HepG2 (cell line): ENCODE measurements around the gene SMTN. TPM values are rescaled to one million over a fixed set of nuclear protein-coding genes. Genes with fewer than 3 reads are reported as not detected.
A peak's percentile ranks its signal among the peaks of the same experiment; 100 is the strongest.

ENCODE experiments used
- AKAP8 ChIP-seq: sonication (generic); formaldehyde crosslinking; IDR thresholded peaks from 2 replicates; pipeline ENCODE4 v1.5.1; 2020; ENCODE audit warnings: mild to moderate bottlenecking, missing genetic modification reagents
- BRD4 ChIP-seq: sonication (generic); formaldehyde crosslinking; IDR thresholded peaks from 2 replicates; pipeline ENCODE4 v1.4.0; 2020; ENCODE audit warnings: missing genetic modification reagents
- ERF ChIP-seq: IDR thresholded peaks from 2 replicates; pipeline ENCODE4 v1.6.1; 2018; ENCODE audit warnings: missing biosample characterization, missing genetic modification reagents
- FOXC1 ChIP-seq: sonication (generic); formaldehyde crosslinking; IDR thresholded peaks from 2 replicates; pipeline ENCODE4 v1.8.0; 2022; ENCODE audit warnings: mild to moderate bottlenecking, missing genetic modification reagents, borderline replicate concordance
- FOXK2 ChIP-seq: fragments of 450-650 bp; IDR thresholded peaks from 2 replicates; pipeline ENCODE4 v1.6.1; 2016
- HES4 ChIP-seq: sonication (generic); formaldehyde crosslinking; IDR thresholded peaks from 2 replicates; pipeline ENCODE4 v1.9.0; 2021; ENCODE audit warnings: mild to moderate bottlenecking, missing genetic modification reagents, borderline replicate concordance
- HOXD1 ChIP-seq: sonication (generic); formaldehyde crosslinking; IDR thresholded peaks from 2 replicates; pipeline ENCODE4 v1.5.0; 2020; ENCODE audit warnings: missing genetic modification reagents
- MED1 ChIP-seq: sonication (generic); formaldehyde crosslinking; IDR thresholded peaks from 2 replicates; pipeline ENCODE4 v1.4.0; 2020; ENCODE audit warnings: missing genetic modification reagents
- NCOA2 ChIP-seq: sonication (generic); formaldehyde crosslinking; IDR thresholded peaks from 2 replicates; pipeline ENCODE4 v1.8.0; 2022; ENCODE audit warnings: inconsistent platforms
- PCBP2 ChIP-seq: fragments of 200-400 bp; formaldehyde crosslinking; optimal IDR thresholded peaks from 2 replicates; pipeline ENCODE3; 2018; ENCODE audit warnings: low read length, low read depth; ENCODE audit not compliant: poor library complexity, severe bottlenecking
- POLR2A ChIP-seq, 2 experiments: IDR thresholded peaks; 2 replicates each; pipeline ENCODE4 v1.6.1; 2011; ENCODE audit warnings: low read depth in 2 of 2, low read length in 2 of 2, mild to moderate bottlenecking in 1 of 2, moderate library complexity in 1 of 2; ENCODE audit not compliant: insufficient read depth in 1 of 2
- RFXAP ChIP-seq: sonication (generic); formaldehyde crosslinking; IDR thresholded peaks from 2 replicates; pipeline ENCODE4 v1.4.0; 2020; ENCODE audit warnings: missing genetic modification reagents, borderline replicate concordance
- SATB2 ChIP-seq: sonication (generic); formaldehyde crosslinking; IDR thresholded peaks from 2 replicates; pipeline ENCODE4 v1.5.0; 2020; ENCODE audit warnings: missing genetic modification reagents
- SMARCC2 ChIP-seq: fragments of 450-650 bp; IDR thresholded peaks from 2 replicates; pipeline ENCODE4 v1.6.1; 2017; ENCODE audit warnings: antibody characterized with exemption, mild to moderate bottlenecking
- SP4 ChIP-seq: sonication (generic); formaldehyde crosslinking; IDR thresholded peaks from 2 replicates; pipeline ENCODE4 v1.8.1; 2023; ENCODE audit warnings: mild to moderate bottlenecking, missing genetic modification reagents
- SUZ12 ChIP-seq: fragments of 150-350 bp; IDR thresholded peaks from 2 replicates; pipeline ENCODE4 v1.6.1; 2014; ENCODE audit warnings: low read depth, low read length
- ZBTB42 ChIP-seq: sonication (generic); formaldehyde crosslinking; IDR thresholded peaks from 2 replicates; pipeline ENCODE4 v1.5.0; 2020; ENCODE audit warnings: mild to moderate bottlenecking, missing genetic modification reagents
- ZFP36L2 ChIP-seq: sonication (generic); formaldehyde crosslinking; IDR thresholded peaks from 2 replicates; pipeline ENCODE4 v1.4.0; 2020; ENCODE audit warnings: missing genetic modification reagents
- ZFP62 ChIP-seq: sonication (generic); formaldehyde crosslinking; IDR thresholded peaks from 2 replicates; pipeline ENCODE4 v1.4.0; 2020; ENCODE audit warnings: missing genetic modification reagents
- ZNF33A ChIP-seq: sonication (generic); formaldehyde crosslinking; IDR thresholded peaks from 2 replicates; pipeline ENCODE4 v1.5.1; 2020; ENCODE audit warnings: missing genetic modification reagents, mild to moderate bottlenecking, moderate library complexity, borderline replicate concordance
- ZNF451 ChIP-seq: sonication (generic); formaldehyde crosslinking; IDR thresholded peaks from 2 replicates; pipeline ENCODE4 v1.5.0; 2020; ENCODE audit warnings: mild to moderate bottlenecking, missing genetic modification reagents
- ZNF501 ChIP-seq: sonication (generic); formaldehyde crosslinking; IDR thresholded peaks from 2 replicates; pipeline ENCODE4 v1.5.1; 2020; ENCODE audit warnings: mild to moderate bottlenecking, moderate library complexity, missing genetic modification reagents
- ZNF570 ChIP-seq: sonication (generic); formaldehyde crosslinking; IDR thresholded peaks from 2 replicates; pipeline ENCODE4 v1.4.0; 2020; ENCODE audit warnings: mild to moderate bottlenecking, missing genetic modification reagents, borderline replicate concordance
- ZNF7 ChIP-seq: IDR thresholded peaks from 2 replicates; pipeline ENCODE4 v1.6.1; 2016; ENCODE audit warnings: missing biosample characterization, missing genetic modification reagents
- ZNF780A ChIP-seq: sonication (generic); formaldehyde crosslinking; IDR thresholded peaks from 2 replicates; pipeline ENCODE4 v1.8.0; 2022; ENCODE audit warnings: mild to moderate bottlenecking, missing genetic modification reagents, moderate library complexity
- ZSCAN29 ChIP-seq: sonication (generic); formaldehyde crosslinking; conservative IDR thresholded peaks from 2 replicates; pipeline ENCODE4 v1.4.0; 2020; ENCODE audit warnings: mild to moderate bottlenecking, missing genetic modification reagents
- polyA plus RNA-seq, 8 experiments: library from polyadenylated mRNA; depleted of rRNA in 3 of 8; stranded (reverse) in 7 of 8; unstranded in 1 of 8; fragments of >200 nt; fragmentation: Illumina TruSeq in 4 of 8; extraction: Trizol in 4 of 8; gene quantifications; 2 replicates each; pipeline versions ENCODE4 v1.2.1 to v1.2.3, GENCODE V29; 2011 to 2016; ENCODE audit warnings: low read depth in 4 of 8, missing spikeins in 1 of 8, mixed read lengths in 1 of 8; ENCODE audit not compliant: insufficient read depth in 1 of 8
- total RNA-seq, 5 experiments: library from RNA; depleted of rRNA; stranded (reverse); fragments of >200 nt; fragmentation: Illumina TruSeq; extraction: Trizol; gene quantifications; 2 replicates each; pipeline ENCODE4 v1.2.3, GENCODE V29; 2016; ENCODE audit warnings: low read depth in 1 of 5
- TF ChIP-seq, protein P1 (sequence below): sonication (generic); formaldehyde crosslinking; IDR thresholded peaks from 2 replicates; pipeline ENCODE4 v1.5.0; 2020; ENCODE audit warnings: mild to moderate bottlenecking, missing genetic modification reagents
- TF ChIP-seq, protein P2 (sequence below): sonication (generic); IDR thresholded peaks from 2 replicates; pipeline ENCODE4 v1.6.1; 2016; ENCODE audit warnings: low read depth, borderline replicate concordance
- TF ChIP-seq, protein P3 (sequence below): sonication (generic); formaldehyde crosslinking; IDR thresholded peaks from 2 replicates; pipeline ENCODE4 v1.8.1; 2023; ENCODE audit warnings: mild to moderate bottlenecking, missing genetic modification reagents, borderline replicate concordance

The SMTN gene
- total and polyA plus RNA-seq, 2 of the 13 experiments (the other 11 are each of a cell fraction or from before 2014, with no cell fraction given) = 14.7 to 26.1 TPM

DNA sequence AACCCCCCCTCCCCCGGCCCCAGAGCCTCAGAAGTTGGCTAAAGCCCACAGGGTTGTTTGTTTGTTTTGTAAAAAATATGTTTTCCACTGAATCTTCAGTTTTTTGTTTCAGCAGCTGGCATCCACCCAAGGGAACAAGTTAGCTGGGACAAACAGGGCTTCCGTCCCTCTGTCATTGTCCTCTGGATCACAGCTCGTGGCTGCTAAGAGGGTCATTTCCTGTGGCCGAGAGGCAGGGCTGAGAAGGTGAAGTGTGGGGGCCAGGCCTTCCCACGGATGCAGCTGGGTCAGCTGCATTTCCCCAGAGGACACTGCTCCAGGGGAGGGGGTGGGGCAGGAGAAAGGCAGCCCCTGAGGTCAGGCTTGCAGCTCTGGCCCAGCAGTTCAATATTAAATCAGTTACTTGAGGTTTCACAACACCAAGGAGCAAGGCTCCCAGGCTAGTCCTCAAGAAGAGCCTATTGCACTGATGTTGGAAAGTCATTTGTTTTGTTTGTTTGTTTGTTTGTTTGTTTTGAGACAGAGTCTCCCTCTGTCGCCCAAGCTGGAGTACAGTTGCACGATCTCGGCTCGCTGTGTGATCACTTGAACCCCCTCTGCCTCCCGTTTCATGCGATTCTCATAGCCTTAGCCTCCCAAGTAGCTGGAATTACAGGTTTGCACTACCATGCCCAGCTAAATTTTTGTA lies 34.4 kb upstream of the SMTN start (continued):
- TF ChIP-seq, protein P1, sequence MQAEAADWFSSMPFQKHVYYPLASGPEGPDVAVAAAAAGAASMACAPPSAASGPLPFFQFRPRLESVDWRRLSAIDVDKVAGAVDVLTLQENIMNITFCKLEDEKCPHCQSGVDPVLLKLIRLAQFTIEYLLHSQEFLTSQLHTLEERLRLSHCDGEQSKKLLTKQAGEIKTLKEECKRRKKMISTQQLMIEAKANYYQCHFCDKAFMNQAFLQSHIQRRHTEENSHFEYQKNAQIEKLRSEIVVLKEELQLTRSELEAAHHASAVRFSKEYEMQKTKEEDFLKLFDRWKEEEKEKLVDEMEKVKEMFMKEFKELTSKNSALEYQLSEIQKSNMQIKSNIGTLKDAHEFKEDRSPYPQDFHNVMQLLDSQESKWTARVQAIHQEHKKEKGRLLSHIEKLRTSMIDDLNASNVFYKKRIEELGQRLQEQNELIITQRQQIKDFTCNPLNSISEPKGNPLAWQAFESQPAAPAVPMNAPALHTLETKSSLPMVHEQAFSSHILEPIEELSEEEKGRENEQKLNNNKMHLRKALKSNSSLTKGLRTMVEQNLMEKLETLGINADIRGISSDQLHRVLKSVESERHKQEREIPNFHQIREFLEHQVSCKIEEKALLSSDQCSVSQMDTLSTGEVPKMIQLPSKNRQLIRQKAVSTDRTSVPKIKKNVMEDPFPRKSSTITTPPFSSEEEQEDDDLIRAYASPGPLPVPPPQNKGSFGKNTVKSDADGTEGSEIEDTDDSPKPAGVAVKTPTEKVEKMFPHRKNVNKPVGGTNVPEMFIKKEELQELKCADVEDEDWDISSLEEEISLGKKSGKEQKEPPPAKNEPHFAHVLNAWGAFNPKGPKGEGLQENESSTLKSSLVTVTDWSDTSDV = no peak
- no peak for TF ChIP-seq NCOA2 (CRISPR knock-in tag)
- TF ChIP-seq ZNF501 (CRISPR knock-in tag) = no peak
- TF ChIP-seq, protein P2, sequence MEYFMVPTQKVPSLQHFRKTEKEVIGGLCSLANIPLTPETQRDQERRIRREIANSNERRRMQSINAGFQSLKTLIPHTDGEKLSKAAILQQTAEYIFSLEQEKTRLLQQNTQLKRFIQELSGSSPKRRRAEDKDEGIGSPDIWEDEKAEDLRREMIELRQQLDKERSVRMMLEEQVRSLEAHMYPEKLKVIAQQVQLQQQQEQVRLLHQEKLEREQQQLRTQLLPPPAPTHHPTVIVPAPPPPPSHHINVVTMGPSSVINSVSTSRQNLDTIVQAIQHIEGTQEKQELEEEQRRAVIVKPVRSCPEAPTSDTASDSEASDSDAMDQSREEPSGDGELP = peak; percentile 69; the same call in 1 of the 2 replicates
- TF ChIP-seq FOXK2 = no peak
- TF ChIP-seq ZFP62 = no peak
- no peak for TF ChIP-seq ZNF7 (CRISPR knock-in tag)
- no peak for TF ChIP-seq RFXAP (CRISPR knock-in tag)
- TF ChIP-seq, protein P3, sequence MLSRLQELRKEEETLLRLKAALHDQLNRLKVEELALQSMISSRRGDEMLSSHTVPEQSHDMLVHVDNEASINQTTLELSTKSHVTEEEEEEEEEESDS (CRISPR knock-in tag) = no peak
- no peak for TF ChIP-seq HES4 (CRISPR knock-in tag)
- TF ChIP-seq SP4 (CRISPR knock-in tag) = no peak
- no peak for TF ChIP-seq ZNF570 (CRISPR knock-in tag)
- no peak for TF ChIP-seq ZNF451 (CRISPR knock-in tag)
- no peak for TF ChIP-seq SATB2
- no peak for TF ChIP-seq SUZ12
- TF ChIP-seq BRD4 = no peak
- TF ChIP-seq ZSCAN29 = 0 out of 2 replicates have a peak, but pooled peaks have one; percentile 27
- TF ChIP-seq SMARCC2 = no peak
- no peak for TF ChIP-seq POLR2A (IDR thresholded peaks at IDR 0.05; ENCODE audit: insufficient read depth in 1 of 2, low read depth in 2 of 2, low read length in 2 of 2)
- TF ChIP-seq ZNF780A (CRISPR knock-in tag) = no peak
- peak; percentile 36; the same call in 1 of the 2 replicates for TF ChIP-seq MED1 (CRISPR knock-in tag)
- TF ChIP-seq FOXC1 = no peak
- TF ChIP-seq AKAP8 = no peak
- no peak for TF ChIP-seq PCBP2
- TF ChIP-seq ZBTB42 (CRISPR knock-in tag) = no peak
- TF ChIP-seq ZNF33A (CRISPR knock-in tag) = no peak
- TF ChIP-seq ERF (CRISPR knock-in tag) = no peak
- no peak for TF ChIP-seq HOXD1 (CRISPR knock-in tag)
- TF ChIP-seq ZFP36L2 = no peak
